ENCODE data around the gene PATL1.

Gene PATL1

GRCh38 chr11:59614277-59615119, 54.3 kb downstream of the PATL1 start:
- DNase-seq (ENCODE audit: low read depth): no peak

- peak; percentile 29 for DNase-seq (ENCODE audit: low read depth)
Measured at GRCh38 chr11:59611570-59612565, 57.0 kb downstream of the PATL1 start.

- no peak for DNase-seq (ENCODE audit: low read depth)
Measured at GRCh38 chr11:59610289-59610688, 58.5 kb downstream of the PATL1 start.

GRCh38 chr11:59607703-59608454, 61.0 kb downstream of the PATL1 start:
- DNase-seq (ENCODE audit: low read depth): no peak

- no peak for DNase-seq (ENCODE audit: low read depth)
Measured at GRCh38 chr11:59602432-59602831, 66.4 kb downstream of the PATL1 start.

GRCh38 chr11:59601788-59602187, 67.0 kb downstream of the PATL1 start:
- DNase-seq (ENCODE audit: low read depth): no peak

- no peak for DNase-seq (ENCODE audit: low read depth)
Measured at GRCh38 chr11:59600636-59601035, 68.2 kb downstream of the PATL1 start.

- no peak for DNase-seq (ENCODE audit: low read depth)
Measured at GRCh38 chr11:59600234-59600633, 68.6 kb downstream of the PATL1 start.

- DNase-seq (ENCODE audit: low read depth): no peak
Measured at GRCh38 chr11:59598961-59599360, 69.9 kb downstream of the PATL1 start.

Measured in GM04503 (cell line).